ENCODE results near the gene SAMD9. TPM values are rescaled to one million over a fixed set of nuclear protein-coding genes. Genes with fewer than 3 reads are reported as not detected.
"Not testable (repeated sequence)": the region's sequence is repeated elsewhere in the genome, so short reads cannot be mapped to it uniquely, and the experiment has no call there.

The SAMD9 gene
- total and polyA plus RNA-seq, 10 donors: 7.0 to 44.8 (median 30.9) TPM

GRCh38 chr7:93140582-93141191 is 22.9 kb upstream of the SAMD9 start:
- Histone ChIP-seq H3K27me3 (replicated peaks in 1 of 7) (no peaks in the 10 kb centered on the region), H3K4me3 (peak overlapping the region in 1 of 8 donors; percentile 6), H3K9me3 (peaks cover 0 to 50% (median 42%) of the 10 kb centered on the region in 8 donors), H3K36me3 (peaks cover 17 to 100% (median 93%) of the 10 kb centered on the region in 6 donors), H3K4me1 (peaks cover under 1 to 14% (median 10%) of the 10 kb centered on the region in 6 donors), H3K27ac (peak overlapping the region in 3 of 8 donors; percentile 32 to 43 (median 39))
- intact Hi-C loops (cut with DNase I; ENCODE audit: low total_unique reads): no loop called here
- no peak for DNase-seq
- TF ChIP-seq POLR2AphosphoS5 (IDR thresholded peaks at IDR 0.05): no peak
- TF ChIP-seq CTCF (IDR thresholded peaks at IDR 0.05 in 8 of 11, conservative IDR thresholded peaks at IDR 0.05 in 3 of 11): no peak
- no peak for TF ChIP-seq POLR2A (IDR thresholded peaks at IDR 0.05)
- 56 to 94% (median 82%) methylated on average over 3 of the region's 3 CpGs for WGBS, 5 donors

- WGBS, 5 donors: 90 to 99% (median 98%) methylated on average over 4 of the region's 4 CpGs
- no peaks in the 10 kb centered on the region for H3K4me1 ChIP-seq
- H3K4me3 ChIP-seq: no peak overlapping the region
- H3K27ac ChIP-seq: no peak overlapping the region
- H3K9me3 ChIP-seq: peaks cover 0 to 71% (median 63%) of the 10 kb centered on the region in 8 donors
- intact Hi-C loops (cut with DNase I; ENCODE audit: low total_unique reads): no loop called here
- no peak for TF ChIP-seq CTCF (IDR thresholded peaks at IDR 0.05 in 8 of 11, conservative IDR thresholded peaks at IDR 0.05 in 3 of 11)
- TF ChIP-seq POLR2AphosphoS5 (IDR thresholded peaks at IDR 0.05): no peak
- no peak for TF ChIP-seq POLR2A (IDR thresholded peaks at IDR 0.05)
- H3K27me3 ChIP-seq (replicated peaks in 1 of 7): no peaks in the 10 kb centered on the region
- DNase-seq: no peak
- peaks cover 19 to 94% (median 91%) of the 10 kb centered on the region in 6 donors for H3K36me3 ChIP-seq
Measured at GRCh38 chr7:93138576-93138975, 20.8 kb upstream of the SAMD9 start.

GRCh38 chr7:93133005-93133404 is 15.2 kb upstream of the SAMD9 start:
- H3K36me3 ChIP-seq: peaks cover 12 to 38% (median 35%) of the 10 kb centered on the region in 6 donors
- no peaks in the 10 kb centered on the region for H3K4me1 ChIP-seq
- no peak for TF ChIP-seq POLR2AphosphoS5 (IDR thresholded peaks at IDR 0.05)
- no peak for TF ChIP-seq CTCF (IDR thresholded peaks at IDR 0.05 in 8 of 11, conservative IDR thresholded peaks at IDR 0.05 in 3 of 11)
- H3K27ac ChIP-seq: no peak overlapping the region
- DNase-seq: no peak
- H3K4me3 ChIP-seq: no peak overlapping the region
- H3K27me3 ChIP-seq (replicated peaks in 1 of 7): no peaks in the 10 kb centered on the region
- intact Hi-C loops (cut with DNase I; ENCODE audit: low total_unique reads): no loop called here
- WGBS, 5 donors: 89 to 100% (median 96%) methylated on average over 1 of the region's 1 CpG
- peaks cover 14 to 100% (median 100%) of the 10 kb centered on the region in 8 donors for H3K9me3 ChIP-seq

GRCh38 chr7:93132216-93132615 is 14.4 kb upstream of the SAMD9 start:
- no peaks in the 10 kb centered on the region for H3K4me1 ChIP-seq
- 90 to 98% (median 95%) methylated on average over 3 of the region's 3 CpGs for WGBS, 5 donors
- intact Hi-C loops (cut with DNase I; ENCODE audit: low total_unique reads): no loop called here
- no peak for DNase-seq
- TF ChIP-seq POLR2A (IDR thresholded peaks at IDR 0.05) (no peak), POLR2AphosphoS5 (IDR thresholded peaks at IDR 0.05) (no peak), CTCF (IDR thresholded peaks at IDR 0.05 in 8 of 11, conservative IDR thresholded peaks at IDR 0.05 in 3 of 11) (no peak)
- H3K27me3 ChIP-seq (replicated peaks in 1 of 7): no peaks in the 10 kb centered on the region
- H3K9me3 ChIP-seq: peaks cover 18 to 100% (median 100%) of the 10 kb centered on the region in 8 donors
- H3K36me3 ChIP-seq: peaks cover 10 to 30% (median 27%) of the 10 kb centered on the region in 6 donors
- H3K27ac ChIP-seq: no peak overlapping the region
- H3K4me3 ChIP-seq: no peak overlapping the region

GRCh38 chr7:93126954-93127353 is 9.2 kb upstream of the SAMD9 start:
- DNase-seq; H3K27me3 ChIP-seq (replicated peaks in 1 of 7); H3K36me3 ChIP-seq; H3K4me1 ChIP-seq; H3K27ac ChIP-seq; H3K4me3 ChIP-seq; intact Hi-C loops (cut with DNase I; ENCODE audit: low total_unique reads): not testable (repeated sequence)
- H3K9me3 ChIP-seq: peaks cover 15 to 95% (median 80%) of the 10 kb centered on the region in 8 donors
- 94 to 100% (median 96%) methylated on average over 1 of the region's 1 CpG for WGBS, 5 donors

- H3K4me1 ChIP-seq; H3K36me3 ChIP-seq; H3K4me3 ChIP-seq; H3K27ac ChIP-seq; DNase-seq; intact Hi-C loops (cut with DNase I; ENCODE audit: low total_unique reads); H3K27me3 ChIP-seq (replicated peaks in 1 of 7): not testable (repeated sequence)
- peaks cover 6 to 76% (median 57%) of the 10 kb centered on the region in 8 donors for H3K9me3 ChIP-seq
- WGBS, 5 donors: 84 to 97% (median 94%) methylated on average over 3 of the region's 3 CpGs
Measured at GRCh38 chr7:93123532-93123931, 5.8 kb upstream of the SAMD9 start.

Data from spleen (tissue), 11 donors.